Erythroblast (primary cell): ENCODE measurements around the gene TMEM88.

Source experiments
- GATA1 ChIP-seq: IDR thresholded peaks from 2 replicates; pipeline ENCODE4 v1.6.1; 2011; ENCODE audit warnings: low read depth, mild to moderate bottlenecking, control low read depth, low read length, moderate library complexity
- POLR2A ChIP-seq: IDR thresholded peaks from 2 replicates; pipeline ENCODE4 v1.6.1; 2011; ENCODE audit warnings: mild to moderate bottlenecking, low read length

DNA sequence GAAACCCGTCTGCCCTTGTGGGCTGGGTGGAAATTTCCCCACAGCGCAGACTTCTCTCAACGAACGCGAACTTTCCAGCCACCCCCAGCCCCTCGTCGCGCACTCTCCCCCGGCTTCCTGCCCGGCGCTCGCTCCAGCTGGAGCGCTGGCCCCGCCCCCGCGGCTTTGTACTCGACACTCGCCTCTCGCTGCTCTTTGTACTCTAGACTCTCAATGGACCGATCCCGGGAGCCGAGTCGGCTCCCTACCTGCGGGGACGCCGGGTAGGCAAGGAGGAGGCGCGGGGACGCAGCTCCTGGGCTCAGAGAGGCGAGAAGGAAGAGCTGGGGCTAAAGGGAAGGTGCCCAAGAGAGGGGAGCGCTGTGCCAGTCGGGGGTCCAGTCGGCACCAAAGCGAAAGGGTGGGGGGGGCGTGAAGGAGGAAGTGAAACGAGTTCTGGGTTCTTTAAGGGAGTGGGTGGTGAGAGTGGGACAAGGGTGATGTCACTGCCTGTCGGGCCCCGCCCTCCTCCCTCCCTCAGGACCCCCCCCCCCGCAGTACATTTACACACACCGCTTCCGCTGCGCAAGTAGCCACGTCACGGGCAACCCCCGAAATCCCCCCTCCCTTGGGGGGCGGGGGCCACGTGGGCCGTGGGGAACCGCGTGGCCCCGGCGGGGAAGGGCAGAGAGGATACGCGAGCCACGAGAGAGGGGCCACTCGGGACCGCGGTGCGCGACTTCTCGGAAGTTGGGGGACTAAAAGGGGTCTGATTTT, 11.2 kb upstream of the TMEM88 start:
- TF ChIP-seq POLR2A (peak; percentile 40), GATA1 (no peak)
